ENCODE measurements around the gene A4GNT.

Gene A4GNT

GRCh38 chr3:138079901-138080300 is 52.3 kb downstream of the A4GNT start:
- no peak for DNase-seq (ENCODE audit: low read depth)
- H3K4me3 ChIP-seq (ENCODE audit: low read depth, low read length): no peak overlapping the region
- no peak for TF ChIP-seq CTCF (IDR thresholded peaks at IDR 0.05; ENCODE audit: control insufficient read depth, extremely low read depth, insufficient read depth)

- no peak overlapping the region for H3K4me3 ChIP-seq (ENCODE audit: low read depth, low read length)
- TF ChIP-seq CTCF (IDR thresholded peaks at IDR 0.05; ENCODE audit: control insufficient read depth, extremely low read depth, insufficient read depth): no peak
- DNase-seq (ENCODE audit: low read depth): no peak
Observed at GRCh38 chr3:138078901-138079344, 53.3 kb downstream of the A4GNT start.

- no peak for DNase-seq (ENCODE audit: low read depth)
- no peak overlapping the region for H3K4me3 ChIP-seq (ENCODE audit: low read depth, low read length)
- TF ChIP-seq CTCF (IDR thresholded peaks at IDR 0.05; ENCODE audit: control insufficient read depth, extremely low read depth, insufficient read depth): no peak
Observed at GRCh38 chr3:138078096-138078495, 54.1 kb downstream of the A4GNT start.

Data from LNCaP clone FGC (cell line).